Body of pancreas (tissue), 4 donors: Measurements from ENCODE around the gene KLHL22.

Experiments used
- POLR2A ChIP-seq, 3 donors: fragments of 450-650 bp; IDR thresholded peaks; one replicate each; pipeline ENCODE4 v1.6.1; 2016; ENCODE audit warnings: antibody characterized with exemption in 3 of 3, mild to moderate bottlenecking in 2 of 3
- TF ChIP-seq, protein P1 (sequence below), 7 experiments: fragments of 450-650 bp in 4 of 7; fragments of 200-600 bp in 3 of 7; sonication (generic) in 3 of 7; IDR thresholded peaks; one replicate each; pipeline ENCODE4 v1.5.1; 2016 to 2019; ENCODE audit warnings: antibody characterized with exemption in 7 of 7

DNA sequence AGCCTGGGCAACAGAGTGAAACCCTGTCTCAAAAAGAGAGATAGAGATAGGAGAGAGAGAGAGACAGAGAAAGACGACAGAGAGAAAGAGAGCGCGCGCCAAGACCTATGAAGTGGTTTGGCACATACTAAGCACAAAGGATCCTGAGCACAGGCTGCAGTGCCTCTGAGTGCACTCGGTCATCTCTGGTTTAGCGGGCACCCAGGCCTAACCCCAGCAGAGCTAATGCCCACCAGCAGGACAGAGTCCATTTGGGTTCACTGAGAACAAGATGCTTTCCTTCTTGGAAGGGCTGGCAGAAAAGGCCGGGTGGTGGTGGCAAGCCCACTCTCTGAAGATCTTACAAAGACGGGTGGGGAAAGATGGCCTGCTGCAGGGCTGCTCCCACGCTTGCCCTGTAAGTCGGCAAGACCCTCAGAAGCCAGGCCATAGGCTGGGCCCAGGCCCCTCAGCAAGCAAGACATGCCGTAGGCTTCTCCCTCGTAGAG, 61.3 kb downstream of the KLHL22 start:
- TF ChIP-seq, protein P1, sequence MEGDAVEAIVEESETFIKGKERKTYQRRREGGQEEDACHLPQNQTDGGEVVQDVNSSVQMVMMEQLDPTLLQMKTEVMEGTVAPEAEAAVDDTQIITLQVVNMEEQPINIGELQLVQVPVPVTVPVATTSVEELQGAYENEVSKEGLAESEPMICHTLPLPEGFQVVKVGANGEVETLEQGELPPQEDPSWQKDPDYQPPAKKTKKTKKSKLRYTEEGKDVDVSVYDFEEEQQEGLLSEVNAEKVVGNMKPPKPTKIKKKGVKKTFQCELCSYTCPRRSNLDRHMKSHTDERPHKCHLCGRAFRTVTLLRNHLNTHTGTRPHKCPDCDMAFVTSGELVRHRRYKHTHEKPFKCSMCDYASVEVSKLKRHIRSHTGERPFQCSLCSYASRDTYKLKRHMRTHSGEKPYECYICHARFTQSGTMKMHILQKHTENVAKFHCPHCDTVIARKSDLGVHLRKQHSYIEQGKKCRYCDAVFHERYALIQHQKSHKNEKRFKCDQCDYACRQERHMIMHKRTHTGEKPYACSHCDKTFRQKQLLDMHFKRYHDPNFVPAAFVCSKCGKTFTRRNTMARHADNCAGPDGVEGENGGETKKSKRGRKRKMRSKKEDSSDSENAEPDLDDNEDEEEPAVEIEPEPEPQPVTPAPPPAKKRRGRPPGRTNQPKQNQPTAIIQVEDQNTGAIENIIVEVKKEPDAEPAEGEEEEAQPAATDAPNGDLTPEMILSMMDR (IDR thresholded peaks at IDR 0.05) = no peak
- no peak for TF ChIP-seq POLR2A (IDR thresholded peaks at IDR 0.05)
